A549 (cell line): ENCODE measurements around the gene ZFYVE28. TPM values are rescaled to one million over a fixed set of nuclear protein-coding genes. Genes with fewer than 3 reads are reported as not detected.

Source experiments
- ATAC-seq, 2 experiments: fragments of 200-7000 bp in 1 of 2; fragments of >200 bp in 1 of 2; cut with Nextera tagmentation in 1 of 2; cut with Tn5 transposase in 1 of 2; 3 replicates each; pipeline versions ENCODE4 v1.8.0 to v1.9.1; 2018 to 2020; ENCODE audit warnings: mild to moderate bottlenecking in 1 of 2, moderate library complexity in 1 of 2
- CTCF ChIA-PET: fragments of 300-600 bp; sonication (Branson Sonifier 250); formaldehyde crosslinking; extraction: SDS; loops from one replicate; lab custom pipeline; 2021; ENCODE audit warnings: antibody characterized with exemption, inconsistent platforms; lab: Yijun Ruan, JAX
- POLR2A ChIA-PET: fragments of 350-600 bp; formaldehyde crosslinking; extraction: SDS; loops from one replicate; lab custom pipeline; 2021; ENCODE audit warnings: antibody characterized with exemption, inconsistent platforms; lab: Yijun Ruan, JAX
- DNase-seq, 2 experiments: peaks; one replicate each; pipeline versions ENCODE4 v3.0.0 to v3.0.0-alpha.2; 2011 to 2016; ENCODE audit warnings: low read depth in 1 of 2, low spot score in 1 of 2
- FAIRE-seq: peaks from 2 replicates; lab custom pipeline; 2011; peaks lifted over from hg19 to GRCh38; lab: Jason Lieb, UNC
- H3K27ac ChIP-seq, 2 experiments: fragments of >200 bp; sonication (Bioruptor Twin); formaldehyde crosslinking; 3 replicates each; pipeline ENCODE4 v1.5.1; 2016 to 2017
- H3K4me1 ChIP-seq: fragments of >200 bp; sonication (Bioruptor Twin); formaldehyde crosslinking; 3 replicates; pipeline ENCODE4 v1.6.1; 2016
- H3K4me2 ChIP-seq: fragments of >200 bp; sonication (Bioruptor Twin); formaldehyde crosslinking; 3 replicates; pipeline ENCODE4 v1.6.1; 2016
- H3K4me3 ChIP-seq: fragments of >200 bp; sonication (Bioruptor Twin); formaldehyde crosslinking; 3 replicates; pipeline ENCODE4 v1.5.1; 2016
- H3K9me3 ChIP-seq: fragments of >200 bp; sonication (Bioruptor Twin); formaldehyde crosslinking; 3 replicates; pipeline ENCODE4 v1.6.1; 2016
- CHD2 ChIP-seq: fragments of 150-350 bp; IDR thresholded peaks from 2 replicates; pipeline ENCODE4 v1.6.1; 2014; ENCODE audit warnings: low read length; ENCODE audit not compliant: partially characterized antibody
- EP300 ChIP-seq, 2 experiments: fragments of >200 bp; sonication (Bioruptor Twin); formaldehyde crosslinking; IDR thresholded peaks; 2 replicates in 1 of 2; 3 replicates in 1 of 2; pipeline ENCODE4 v1.6.1; 2016 to 2017
- ESRRA ChIP-seq: fragments of 150-350 bp; IDR thresholded peaks from 2 replicates; pipeline ENCODE4 v1.6.1; 2014; ENCODE audit warnings: mild to moderate bottlenecking, low read length, borderline replicate concordance
- FOSB ChIP-seq: fragments of 250-450 bp; sonication (Bioruptor Pico); IDR thresholded peaks from 2 replicates; pipeline ENCODE4 v1.5.0; 2020; ENCODE audit warnings: mild to moderate bottlenecking, moderate library complexity
- FOSL2 ChIP-seq, 2 experiments: fragments of 450-650 bp in 1 of 2; fragments of >200 bp in 1 of 2; sonication (Bioruptor Twin) in 1 of 2; formaldehyde crosslinking; IDR thresholded peaks; 2 replicates each; pipeline versions ENCODE4 v1.5.0 to v1.6.1; 2016 to 2020; ENCODE audit warnings: mild to moderate bottlenecking in 1 of 2, moderate library complexity in 1 of 2
- GATA3 ChIP-seq: IDR thresholded peaks from 2 replicates; pipeline ENCODE4 v1.6.1; 2012; ENCODE audit warnings: borderline replicate concordance
- HDAC2 ChIP-seq: fragments of 200-600 bp; sonication (generic); IDR thresholded peaks from 2 replicates; pipeline ENCODE4 v1.6.1; 2016
- HOXB13 ChIP-seq: fragments of 250-450 bp; sonication (Bioruptor Pico); IDR thresholded peaks from 2 replicates; pipeline ENCODE4 v1.5.0; 2020; ENCODE audit warnings: low read depth, mild to moderate bottlenecking, moderate library complexity
- JUN ChIP-seq, 2 experiments: fragments of >200 bp; sonication (Bioruptor Twin); formaldehyde crosslinking; IDR thresholded peaks; 2 replicates in 1 of 2; 3 replicates in 1 of 2; pipeline ENCODE4 v1.6.1; 2016 to 2017
- MAFK ChIP-seq: fragments of 450-650 bp; IDR thresholded peaks from 2 replicates; pipeline ENCODE4 v1.6.1; 2014; ENCODE audit not compliant: partially characterized antibody
- NPAS2 ChIP-seq: fragments of 250-450 bp; sonication (Bioruptor Pico); IDR thresholded peaks from 2 replicates; pipeline ENCODE4 v1.8.0; 2022; ENCODE audit warnings: mild to moderate bottlenecking, moderate library complexity, borderline replicate concordance
- PBX3 ChIP-seq: IDR thresholded peaks from 2 replicates; pipeline ENCODE4 v1.6.1; 2012
- RFX5 ChIP-seq: fragments of 450-650 bp; IDR thresholded peaks from 2 replicates; pipeline ENCODE4 v1.7.1; 2014; ENCODE audit warnings: antibody characterized with exemption, mild to moderate bottlenecking, moderate library complexity
- TP53 ChIP-seq: fragments of 250-450 bp; sonication (Bioruptor Pico); IDR thresholded peaks from 2 replicates; pipeline ENCODE4 v1.5.0; 2021; ENCODE audit warnings: mild to moderate bottlenecking, moderate library complexity
- USF2 ChIP-seq: fragments of 450-650 bp; IDR thresholded peaks from 2 replicates; pipeline ENCODE4 v1.6.1; 2014; ENCODE audit warnings: antibody characterized with exemption
- ZC3H11A ChIP-seq: fragments of 450-650 bp; IDR thresholded peaks from 2 replicates; pipeline ENCODE4 v1.6.1; 2014; ENCODE audit warnings: antibody characterized with exemption, mild to moderate bottlenecking
- ZFP36 ChIP-seq: fragments of 450-650 bp; IDR thresholded peaks from 2 replicates; pipeline ENCODE4 v1.6.1; 2014; ENCODE audit warnings: borderline replicate concordance; ENCODE audit not compliant: partially characterized antibody
- WGBS: methylation state at CpG from one replicate; pipeline ENCODE4 v1.1.6; 2017; ENCODE audit errors: missing lambda C conversion rate; 5-methylcytosine and 5-hydroxymethylcytosine counted together
- polyA plus RNA-seq, 4 experiments: library from polyadenylated mRNA; depleted of rRNA in 3 of 4; stranded (reverse); fragments of >200 nt; fragmentation: RNase III in 1 of 4; extraction: RNeasy Plus Mini Kit Qiagen cat#74134 plus additional on column Dnase treatment in 1 of 4; gene quantifications; 2 replicates in 3 of 4; 3 replicates in 1 of 4; pipeline ENCODE4 v1.2.3, GENCODE V29; 2011 to 2017
- TF ChIP-seq, protein P1 (sequence below): fragments of 200-600 bp; sonication (generic); IDR thresholded peaks from 2 replicates; pipeline ENCODE4 v1.6.1; 2016; ENCODE audit warnings: antibody characterized with exemption, mild to moderate bottlenecking, moderate library complexity
- TF ChIP-seq, protein P2 (sequence below): fragments of 150-350 bp; IDR thresholded peaks from 2 replicates; pipeline ENCODE4 v1.6.1; 2014; ENCODE audit warnings: low read depth, mild to moderate bottlenecking, low read length
- TF ChIP-seq, protein P3 (sequence below): fragments of >200 bp; sonication (Bioruptor Twin); formaldehyde crosslinking; IDR thresholded peaks from 3 replicates; pipeline ENCODE4 v1.5.1; 2016
- TF ChIP-seq, protein P4 (sequence below): fragments of >200 bp; sonication (Bioruptor Twin); formaldehyde crosslinking; IDR thresholded peaks from 3 replicates; pipeline ENCODE4 v1.6.1; 2016
- TF ChIP-seq, protein P5 (sequence below): fragments of 250-450 bp; sonication (Bioruptor Pico); IDR thresholded peaks from 2 replicates; pipeline ENCODE4 v1.5.0; 2020; ENCODE audit warnings: low read depth, mild to moderate bottlenecking, moderate library complexity

The ZFYVE28 gene
- polyA plus RNA-seq, 2 of the 4 experiments (the other 2 are of a cell fraction), result 2.1 to 2.3 TPM

GRCh38 chr4:2313366-2313765, 105.1 kb downstream of the ZFYVE28 start:
- H3K9me3 ChIP-seq, result no peaks in the 10 kb centered on the region
- ChIA-PET POLR2A (no interaction called here), CTCF (no interaction called here)
- no peak overlapping the region for H3K4me3 ChIP-seq
- H3K4me1 ChIP-seq, result no peaks in the 10 kb centered on the region
- WGBS, result 60% methylated on average over 5 of the region's 5 CpGs
- no peak for TF ChIP-seq ZFP36
- TF ChIP-seq EP300 (IDR thresholded peaks at IDR 0.05), result no peak
- no peak for TF ChIP-seq CHD2
- no peak for TF ChIP-seq NPAS2
- TF ChIP-seq USF2, result no peak
- TF ChIP-seq FOSB, result no peak
- TF ChIP-seq GATA3, result no peak
- TF ChIP-seq, protein P1, sequence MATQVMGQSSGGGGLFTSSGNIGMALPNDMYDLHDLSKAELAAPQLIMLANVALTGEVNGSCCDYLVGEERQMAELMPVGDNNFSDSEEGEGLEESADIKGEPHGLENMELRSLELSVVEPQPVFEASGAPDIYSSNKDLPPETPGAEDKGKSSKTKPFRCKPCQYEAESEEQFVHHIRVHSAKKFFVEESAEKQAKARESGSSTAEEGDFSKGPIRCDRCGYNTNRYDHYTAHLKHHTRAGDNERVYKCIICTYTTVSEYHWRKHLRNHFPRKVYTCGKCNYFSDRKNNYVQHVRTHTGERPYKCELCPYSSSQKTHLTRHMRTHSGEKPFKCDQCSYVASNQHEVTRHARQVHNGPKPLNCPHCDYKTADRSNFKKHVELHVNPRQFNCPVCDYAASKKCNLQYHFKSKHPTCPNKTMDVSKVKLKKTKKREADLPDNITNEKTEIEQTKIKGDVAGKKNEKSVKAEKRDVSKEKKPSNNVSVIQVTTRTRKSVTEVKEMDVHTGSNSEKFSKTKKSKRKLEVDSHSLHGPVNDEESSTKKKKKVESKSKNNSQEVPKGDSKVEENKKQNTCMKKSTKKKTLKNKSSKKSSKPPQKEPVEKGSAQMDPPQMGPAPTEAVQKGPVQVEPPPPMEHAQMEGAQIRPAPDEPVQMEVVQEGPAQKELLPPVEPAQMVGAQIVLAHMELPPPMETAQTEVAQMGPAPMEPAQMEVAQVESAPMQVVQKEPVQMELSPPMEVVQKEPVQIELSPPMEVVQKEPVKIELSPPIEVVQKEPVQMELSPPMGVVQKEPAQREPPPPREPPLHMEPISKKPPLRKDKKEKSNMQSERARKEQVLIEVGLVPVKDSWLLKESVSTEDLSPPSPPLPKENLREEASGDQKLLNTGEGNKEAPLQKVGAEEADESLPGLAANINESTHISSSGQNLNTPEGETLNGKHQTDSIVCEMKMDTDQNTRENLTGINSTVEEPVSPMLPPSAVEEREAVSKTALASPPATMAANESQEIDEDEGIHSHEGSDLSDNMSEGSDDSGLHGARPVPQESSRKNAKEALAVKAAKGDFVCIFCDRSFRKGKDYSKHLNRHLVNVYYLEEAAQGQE, result no peak
- TF ChIP-seq HOXB13 (CRISPR knock-in tag), result no peak
- no peak for TF ChIP-seq HDAC2
- TF ChIP-seq RFX5, result no peak
- TF ChIP-seq ESRRA, result no peak
- TF ChIP-seq, protein P2, sequence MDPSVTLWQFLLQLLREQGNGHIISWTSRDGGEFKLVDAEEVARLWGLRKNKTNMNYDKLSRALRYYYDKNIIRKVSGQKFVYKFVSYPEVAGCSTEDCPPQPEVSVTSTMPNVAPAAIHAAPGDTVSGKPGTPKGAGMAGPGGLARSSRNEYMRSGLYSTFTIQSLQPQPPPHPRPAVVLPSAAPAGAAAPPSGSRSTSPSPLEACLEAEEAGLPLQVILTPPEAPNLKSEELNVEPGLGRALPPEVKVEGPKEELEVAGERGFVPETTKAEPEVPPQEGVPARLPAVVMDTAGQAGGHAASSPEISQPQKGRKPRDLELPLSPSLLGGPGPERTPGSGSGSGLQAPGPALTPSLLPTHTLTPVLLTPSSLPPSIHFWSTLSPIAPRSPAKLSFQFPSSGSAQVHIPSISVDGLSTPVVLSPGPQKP, result no peak
- TF ChIP-seq ZC3H11A, result no peak
- no peak for TF ChIP-seq FOSL2 (IDR thresholded peaks at IDR 0.05)
- TF ChIP-seq FOSL2 (CRISPR knock-in tag; IDR thresholded peaks at IDR 0.05), result no peak
- TF ChIP-seq, protein P3, sequence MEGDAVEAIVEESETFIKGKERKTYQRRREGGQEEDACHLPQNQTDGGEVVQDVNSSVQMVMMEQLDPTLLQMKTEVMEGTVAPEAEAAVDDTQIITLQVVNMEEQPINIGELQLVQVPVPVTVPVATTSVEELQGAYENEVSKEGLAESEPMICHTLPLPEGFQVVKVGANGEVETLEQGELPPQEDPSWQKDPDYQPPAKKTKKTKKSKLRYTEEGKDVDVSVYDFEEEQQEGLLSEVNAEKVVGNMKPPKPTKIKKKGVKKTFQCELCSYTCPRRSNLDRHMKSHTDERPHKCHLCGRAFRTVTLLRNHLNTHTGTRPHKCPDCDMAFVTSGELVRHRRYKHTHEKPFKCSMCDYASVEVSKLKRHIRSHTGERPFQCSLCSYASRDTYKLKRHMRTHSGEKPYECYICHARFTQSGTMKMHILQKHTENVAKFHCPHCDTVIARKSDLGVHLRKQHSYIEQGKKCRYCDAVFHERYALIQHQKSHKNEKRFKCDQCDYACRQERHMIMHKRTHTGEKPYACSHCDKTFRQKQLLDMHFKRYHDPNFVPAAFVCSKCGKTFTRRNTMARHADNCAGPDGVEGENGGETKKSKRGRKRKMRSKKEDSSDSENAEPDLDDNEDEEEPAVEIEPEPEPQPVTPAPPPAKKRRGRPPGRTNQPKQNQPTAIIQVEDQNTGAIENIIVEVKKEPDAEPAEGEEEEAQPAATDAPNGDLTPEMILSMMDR, result no peak
- no peak overlapping the region for H3K4me2 ChIP-seq
- no peak for DNase-seq
- no peak for ATAC-seq
- FAIRE-seq, result no peak
- no peak overlapping the region for H3K27ac ChIP-seq

DNA sequence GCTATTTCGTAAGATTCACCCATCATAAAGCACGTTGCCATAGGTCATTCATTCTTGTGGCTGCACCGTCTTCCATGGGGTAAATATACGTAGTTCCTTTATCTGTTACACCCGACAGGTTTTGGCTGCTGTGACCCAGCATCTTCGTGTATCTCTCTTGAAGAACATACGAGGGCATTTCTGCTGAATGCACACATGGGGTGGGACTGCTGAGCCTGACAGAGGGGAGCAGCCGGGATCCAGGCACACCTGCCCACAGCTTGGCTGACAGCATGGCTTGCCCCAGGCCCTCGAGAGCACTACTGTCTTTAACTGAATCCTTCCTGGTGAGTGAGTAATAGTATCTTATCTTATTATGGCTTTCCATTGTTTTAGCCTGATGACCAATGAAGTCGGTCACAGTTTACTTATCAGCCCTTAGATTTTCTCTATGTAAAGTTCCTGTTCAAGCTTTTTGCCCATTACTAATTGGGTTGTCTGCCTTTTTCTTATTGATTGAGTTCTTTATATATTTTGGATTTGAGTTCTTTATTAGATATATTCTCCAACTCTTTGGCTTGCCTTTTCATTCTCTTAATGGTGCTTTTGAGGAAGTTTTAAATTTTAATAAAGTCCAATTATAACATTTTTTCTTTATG, 111.6 kb downstream of the ZFYVE28 start:
- no peak overlapping the region for H3K4me2 ChIP-seq
- H3K4me3 ChIP-seq, result no peak overlapping the region
- POLR2A ChIA-PET, result no interaction called here
- no peak overlapping the region for H3K27ac ChIP-seq
- no peak for TF ChIP-seq TP53 (CRISPR knock-in tag)
- TF ChIP-seq, protein P4, sequence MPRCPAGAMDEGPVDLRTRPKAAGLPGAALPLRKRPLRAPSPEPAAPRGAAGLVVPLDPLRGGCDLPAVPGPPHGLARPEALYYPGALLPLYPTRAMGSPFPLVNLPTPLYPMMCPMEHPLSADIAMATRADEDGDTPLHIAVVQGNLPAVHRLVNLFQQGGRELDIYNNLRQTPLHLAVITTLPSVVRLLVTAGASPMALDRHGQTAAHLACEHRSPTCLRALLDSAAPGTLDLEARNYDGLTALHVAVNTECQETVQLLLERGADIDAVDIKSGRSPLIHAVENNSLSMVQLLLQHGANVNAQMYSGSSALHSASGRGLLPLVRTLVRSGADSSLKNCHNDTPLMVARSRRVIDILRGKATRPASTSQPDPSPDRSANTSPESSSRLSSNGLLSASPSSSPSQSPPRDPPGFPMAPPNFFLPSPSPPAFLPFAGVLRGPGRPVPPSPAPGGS, result no peak
- TF ChIP-seq, protein P5, sequence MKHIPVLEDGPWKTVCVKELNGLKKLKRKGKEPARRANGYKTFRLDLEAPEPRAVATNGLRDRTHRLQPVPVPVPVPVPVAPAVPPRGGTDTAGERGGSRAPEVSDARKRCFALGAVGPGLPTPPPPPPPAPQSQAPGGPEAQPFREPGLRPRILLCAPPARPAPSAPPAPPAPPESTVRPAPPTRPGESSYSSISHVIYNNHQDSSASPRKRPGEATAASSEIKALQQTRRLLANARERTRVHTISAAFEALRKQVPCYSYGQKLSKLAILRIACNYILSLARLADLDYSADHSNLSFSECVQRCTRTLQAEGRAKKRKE, result no peak
- no peak for TF ChIP-seq MAFK
- TF ChIP-seq JUN (IDR thresholded peaks at IDR 0.05), result no peak
- TF ChIP-seq PBX3, result no peak
- H3K9me3 ChIP-seq, result no peaks in the 10 kb centered on the region
- no peak for DNase-seq
- 74% methylated on average over 10 of the region's 10 CpGs for WGBS
- CTCF ChIA-PET, result no interaction called here
- ATAC-seq, result no peak
- no peak for FAIRE-seq
- H3K4me1 ChIP-seq, result no peaks in the 10 kb centered on the region
